Keratinocyte (primary cell): ENCODE data around the gene FPGT. TPM values are rescaled to one million over a fixed set of nuclear protein-coding genes. Genes with fewer than 3 reads are reported as not detected.

Experiments used
- DNase-seq: peaks from one replicate; pipeline ENCODE4 v3.0.0-alpha.2; 2011; ENCODE audit warnings: low read depth, missing footprints, low spot score
- FAIRE-seq: peaks from 2 replicates; lab custom pipeline; 2011; peaks lifted over from hg19 to GRCh38; lab: Jason Lieb, UNC
- H2AFZ ChIP-seq: 2 replicates; pipeline ENCODE4 v1.6.0; 2012; ENCODE audit warnings: low read length, control low read depth, inconsistent platforms; ENCODE audit not compliant: control insufficient read depth
- H3K27ac ChIP-seq: 2 replicates; pipeline ENCODE4 v1.5.1; 2011; ENCODE audit warnings: low read length; ENCODE audit not compliant: control insufficient read depth, insufficient read depth
- H3K27me3 ChIP-seq: 3 replicates; pipeline ENCODE4 v1.6.0; 2011; ENCODE audit warnings: low read length; ENCODE audit not compliant: control insufficient read depth, insufficient read depth; ENCODE audit errors: extremely low read depth
- H3K36me3 ChIP-seq, 2 experiments: 2 replicates in 1 of 2; 3 replicates in 1 of 2; pipeline ENCODE4 v1.5.1; 2011; ENCODE audit warnings: low read length in 2 of 2, mild to moderate bottlenecking in 1 of 2; ENCODE audit not compliant: control insufficient read depth in 2 of 2, insufficient read depth in 2 of 2; ENCODE audit errors: extremely low read depth in 1 of 2
- H3K4me1 ChIP-seq: 3 replicates; pipeline ENCODE4 v1.5.1; 2011; ENCODE audit warnings: low read length; ENCODE audit not compliant: control insufficient read depth, insufficient read depth; ENCODE audit errors: extremely low read depth
- H3K4me2 ChIP-seq: 3 replicates; pipeline ENCODE4 v1.6.0; 2011; ENCODE audit warnings: low read depth, low read length; ENCODE audit not compliant: control insufficient read depth, insufficient read depth; ENCODE audit errors: extremely low read depth
- H3K4me3 ChIP-seq, 3 experiments: fragments of 200-600 bp in 1 of 3; sonication (generic) in 1 of 3; 2 replicates in 2 of 3; 3 replicates in 1 of 3; pipeline ENCODE4 v1.5.1; 2011 to 2016; ENCODE audit warnings: low read length in 3 of 3, mild to moderate bottlenecking in 3 of 3, control low read depth in 2 of 3, inconsistent platforms in 1 of 3, low read depth in 1 of 3, mixed read lengths in 1 of 3, mixed run types in 1 of 3, moderate library complexity in 1 of 3; ENCODE audit not compliant: control insufficient read depth in 2 of 3, insufficient read depth in 2 of 3; ENCODE audit errors: extremely low read depth in 1 of 3
- H3K79me2 ChIP-seq: 2 replicates; pipeline ENCODE4 v1.6.0; 2012; ENCODE audit warnings: low read length; ENCODE audit not compliant: control insufficient read depth, insufficient read depth
- H3K9ac ChIP-seq: 3 replicates; pipeline ENCODE4 v1.6.0; 2011; ENCODE audit warnings: low read length; ENCODE audit not compliant: control insufficient read depth, insufficient read depth; ENCODE audit errors: extremely low read depth
- H3K9me1 ChIP-seq: 3 replicates; pipeline ENCODE4 v1.6.0; 2011; ENCODE audit warnings: low read length; ENCODE audit not compliant: control insufficient read depth, insufficient read depth; ENCODE audit errors: extremely low read depth
- H3K9me3 ChIP-seq: 2 replicates; pipeline ENCODE4 v1.5.1; 2012; ENCODE audit warnings: low read depth, low read length; ENCODE audit not compliant: control insufficient read depth
- H4K20me1 ChIP-seq: 3 replicates; pipeline ENCODE4 v1.6.0; 2011; ENCODE audit warnings: low read length; ENCODE audit not compliant: control insufficient read depth, insufficient read depth; ENCODE audit errors: extremely low read depth
- EZH2 ChIP-seq: IDR thresholded peaks from one replicate; pipeline ENCODE4 v1.6.1; 2012; ENCODE audit warnings: inconsistent platforms, mild to moderate bottlenecking, low read length, moderate library complexity
- dilution Hi-C: fragments of 300-500 bp; cut with MboI; formaldehyde crosslinking; loops from one replicate; pipeline ENCODE4 v1.7.0; 2020; ENCODE audit warnings: low sequenced_read_pairs; ENCODE audit not compliant: extremely low pct_ligation_motif_present
- polyA plus RNA-seq, 5 experiments: library from polyadenylated mRNA; depleted of rRNA in 3 of 5; stranded (reverse) in 3 of 5; stranded (forward) in 1 of 5; unstranded in 1 of 5; fragments of >200 nt; gene quantifications; 1 replicate in 1 of 5; 2 replicates in 3 of 5; 3 replicates in 1 of 5; pipeline versions ENCODE4 v1.2.1 to v1.2.3, GENCODE V29; 2011 to 2012; ENCODE audit warnings: missing spikeins in 2 of 5, low read depth in 1 of 5, low replicate concordance in 1 of 5
- TF ChIP-seq, protein P1 (sequence below), 3 experiments: IDR thresholded peaks in 1 of 3; conservative IDR thresholded peaks in 1 of 3; optimal IDR thresholded peaks in 1 of 3; 2 replicates in 2 of 3; 3 replicates in 1 of 3; pipeline versions ENCODE3 to v1.5.1; 2011; ENCODE audit warnings: low read length in 3 of 3, mild to moderate bottlenecking in 3 of 3, moderate library complexity in 2 of 3, control low read depth in 1 of 3, inconsistent platforms in 1 of 3; ENCODE audit not compliant: insufficient read depth in 2 of 3; ENCODE audit errors: extremely low read depth in 1 of 3

FPGT gene
- polyA plus RNA-seq, 1 donor (not counting 4 experiments of a cell fraction or from before 2014, with no cell fraction given): 23.6 TPM

- Histone ChIP-seq H3K36me3 (no peaks in the 10 kb centered on the region), H4K20me1 (no peaks in the 10 kb centered on the region), H3K9ac (no peak overlapping the region), H3K4me2 (no peak overlapping the region), H3K79me2 (no peaks in the 10 kb centered on the region), H3K9me3 (no peaks in the 10 kb centered on the region), H3K4me1 (no peaks in the 10 kb centered on the region), H3K9me1 (no peaks in the 10 kb centered on the region), H3K27me3 (no peaks in the 10 kb centered on the region), H3K4me3 (no peak overlapping the region), H3K27ac (no peak overlapping the region), H2AFZ (no peak overlapping the region)
- dilution Hi-C loops: no loop called here
- DNase-seq: no peak
- TF ChIP-seq, protein P1, sequence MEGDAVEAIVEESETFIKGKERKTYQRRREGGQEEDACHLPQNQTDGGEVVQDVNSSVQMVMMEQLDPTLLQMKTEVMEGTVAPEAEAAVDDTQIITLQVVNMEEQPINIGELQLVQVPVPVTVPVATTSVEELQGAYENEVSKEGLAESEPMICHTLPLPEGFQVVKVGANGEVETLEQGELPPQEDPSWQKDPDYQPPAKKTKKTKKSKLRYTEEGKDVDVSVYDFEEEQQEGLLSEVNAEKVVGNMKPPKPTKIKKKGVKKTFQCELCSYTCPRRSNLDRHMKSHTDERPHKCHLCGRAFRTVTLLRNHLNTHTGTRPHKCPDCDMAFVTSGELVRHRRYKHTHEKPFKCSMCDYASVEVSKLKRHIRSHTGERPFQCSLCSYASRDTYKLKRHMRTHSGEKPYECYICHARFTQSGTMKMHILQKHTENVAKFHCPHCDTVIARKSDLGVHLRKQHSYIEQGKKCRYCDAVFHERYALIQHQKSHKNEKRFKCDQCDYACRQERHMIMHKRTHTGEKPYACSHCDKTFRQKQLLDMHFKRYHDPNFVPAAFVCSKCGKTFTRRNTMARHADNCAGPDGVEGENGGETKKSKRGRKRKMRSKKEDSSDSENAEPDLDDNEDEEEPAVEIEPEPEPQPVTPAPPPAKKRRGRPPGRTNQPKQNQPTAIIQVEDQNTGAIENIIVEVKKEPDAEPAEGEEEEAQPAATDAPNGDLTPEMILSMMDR (optimal IDR thresholded peaks at IDR 0.05 in 1 of 3, IDR thresholded peaks at IDR 0.05 in 1 of 3, conservative IDR thresholded peaks at IDR 0.05 in 1 of 3; ENCODE audit: extremely low read depth in 1 of 3, insufficient read depth in 2 of 3, low read length in 3 of 3): no peak
- TF ChIP-seq EZH2: no peak
- FAIRE-seq: no peak
Measured at GRCh38 chr1:74215229-74215628, 17.2 kb downstream of the FPGT start.

DNA sequence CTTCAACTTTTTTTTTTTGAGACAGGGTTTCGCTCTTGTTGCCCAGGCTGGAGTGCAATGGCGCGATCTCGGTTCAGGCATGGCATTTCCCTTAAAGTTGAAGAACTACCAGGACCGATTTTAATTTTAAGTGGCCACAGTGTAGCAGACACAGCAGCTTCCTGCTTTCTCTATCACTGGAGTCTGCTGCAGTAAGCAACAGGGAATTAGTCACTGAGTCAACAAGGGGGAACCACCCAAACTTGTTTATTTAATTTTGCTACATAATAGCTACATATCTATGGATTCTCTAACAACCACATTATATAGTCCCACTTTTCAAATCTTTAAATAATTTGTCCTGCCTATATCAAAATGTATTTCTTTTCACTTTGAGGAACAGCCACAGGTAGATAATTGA, 24.7 kb downstream of the FPGT start:
- dilution Hi-C loops: no loop called here

More for the DNA sequence above, 24.7 kb downstream of the FPGT start:
- H4K20me1 ChIP-seq: no peaks in the 10 kb centered on the region
- no peak overlapping the region for H3K9ac ChIP-seq
- no peaks in the 10 kb centered on the region for H3K36me3 ChIP-seq
- H3K9me1 ChIP-seq: no peaks in the 10 kb centered on the region
- no peak overlapping the region for H3K27ac ChIP-seq
- H3K4me2 ChIP-seq: no peak overlapping the region
- H3K79me2 ChIP-seq: no peaks in the 10 kb centered on the region
- H3K4me3 ChIP-seq: no peak overlapping the region
- TF ChIP-seq EZH2: no peak
- TF ChIP-seq, protein P1 (optimal IDR thresholded peaks at IDR 0.05 in 1 of 3, IDR thresholded peaks at IDR 0.05 in 1 of 3, conservative IDR thresholded peaks at IDR 0.05 in 1 of 3; ENCODE audit: extremely low read depth in 1 of 3, insufficient read depth in 2 of 3, low read length in 3 of 3): no peak
- no peaks in the 10 kb centered on the region for H3K4me1 ChIP-seq
- H2AFZ ChIP-seq: no peak overlapping the region
- H3K9me3 ChIP-seq: no peaks in the 10 kb centered on the region
- FAIRE-seq (no peak), DNase-seq (no peak)
- no peaks in the 10 kb centered on the region for H3K27me3 ChIP-seq
